HG02840 (cell line): ENCODE measurements around the gene CD8B.
A peak's percentile ranks its signal among the peaks of the same experiment; 100 is the strongest.
"Not testable (repeated sequence)": the region's sequence is repeated elsewhere in the genome, so short reads cannot be mapped to it uniquely, and the experiment has no call there.

Source experiments
- ATAC-seq: cut with Tn5 transposase; IDR thresholded peaks from one replicate; pipeline ENCODE4 v1.9.1; 2021; ENCODE audit warnings: mild to moderate bottlenecking, moderate library complexity, moderate number of reproducible peaks; ENCODE audit not compliant: unreplicated experiment, low FRiP score

The CD8B gene

GRCh38 chr2:86836915-86837695 is 24.6 kb downstream of the CD8B start:
- not testable (repeated sequence) for ATAC-seq

GRCh38 chr2:86835548-86835889 is 26.2 kb downstream of the CD8B start:
- ATAC-seq = not testable (repeated sequence)

DNA sequence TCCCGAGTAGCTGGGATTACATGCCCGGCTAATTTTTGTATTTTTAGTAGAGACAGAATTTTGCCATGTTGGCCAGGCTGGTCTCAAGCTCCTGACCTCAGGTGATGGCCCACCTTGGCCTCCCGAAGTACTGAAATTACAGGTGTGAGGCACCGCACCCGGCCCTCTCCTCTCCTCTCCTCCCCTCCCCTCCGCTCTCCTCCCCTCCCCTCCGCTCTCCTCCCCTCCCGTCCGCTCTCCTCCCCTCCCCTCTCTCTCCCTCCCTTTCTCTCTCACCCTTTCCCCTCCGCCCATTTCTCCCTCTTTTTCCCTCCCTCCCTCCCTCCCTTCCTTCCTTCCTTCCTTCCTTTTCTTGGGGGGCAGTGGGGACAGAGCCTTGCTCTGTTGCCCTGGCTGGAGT is 28.4 kb downstream of the CD8B start:
- no peak for ATAC-seq

DNA sequence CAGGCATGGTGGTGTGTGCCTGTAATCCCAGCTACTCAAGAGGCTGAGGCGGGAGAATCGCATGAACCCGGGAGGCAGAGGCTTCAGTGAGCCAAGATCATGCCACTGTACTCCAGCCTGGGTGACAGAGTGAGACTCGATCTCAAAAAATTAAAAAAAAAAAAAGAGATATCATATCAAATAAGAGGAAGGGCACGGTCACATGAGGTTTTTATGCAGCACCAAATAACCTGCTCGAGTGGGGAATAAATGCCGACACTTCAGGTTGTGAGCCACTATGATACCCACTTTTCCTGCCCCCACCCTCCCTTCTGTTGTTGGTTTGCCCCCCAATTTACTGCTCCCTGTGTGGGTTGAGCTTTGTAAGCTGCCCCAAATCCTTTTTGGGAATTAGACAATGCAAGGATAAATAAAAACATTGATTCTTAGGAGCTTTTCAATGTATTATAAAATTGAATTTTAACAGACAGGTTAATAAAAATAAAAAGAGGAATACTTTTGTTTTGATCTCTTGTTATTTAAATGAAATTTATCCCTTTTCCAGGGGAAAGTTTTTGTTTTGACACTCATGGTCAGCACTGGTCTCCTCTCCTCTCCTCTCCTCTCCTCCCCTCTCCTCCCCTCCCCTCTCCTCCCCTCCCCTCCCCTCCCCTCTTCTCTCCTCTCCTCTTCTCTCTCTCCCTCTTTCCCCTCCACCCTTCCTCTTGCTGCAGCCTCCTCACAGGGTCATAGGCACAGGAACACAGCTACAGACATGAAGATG is 29.2 kb downstream of the CD8B start:
- no peak for ATAC-seq

DNA sequence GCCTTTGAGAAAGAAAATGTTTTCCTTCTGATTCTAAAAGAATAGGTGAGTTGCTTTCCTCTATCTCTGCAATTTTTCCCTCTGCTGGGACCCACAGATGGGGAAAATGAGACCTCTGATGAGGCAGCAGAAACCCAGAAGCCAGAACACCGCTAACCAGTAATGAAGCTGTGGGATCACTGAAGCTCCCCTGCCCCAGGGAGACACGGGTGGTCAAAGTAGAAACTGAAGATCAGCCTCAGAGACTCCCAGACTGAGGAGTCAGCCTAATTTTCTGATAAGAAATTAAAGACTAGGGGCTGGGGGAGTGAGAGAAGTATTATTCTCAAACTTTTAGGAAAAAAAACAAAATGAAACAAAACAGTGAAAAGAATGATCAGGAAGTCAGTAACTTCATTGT is 30.1 kb downstream of the CD8B start:
- no peak for ATAC-seq

- ATAC-seq = no peak
These were observed 34.7 kb downstream of the CD8B start for GRCh38 chr2:86826951-86827350.

GRCh38 chr2:86825693-86826381 is 35.8 kb downstream of the CD8B start:
- no peak for ATAC-seq

- ATAC-seq = no peak
These were observed 36.5 kb downstream of the CD8B start for GRCh38 chr2:86825036-86825692.

DNA sequence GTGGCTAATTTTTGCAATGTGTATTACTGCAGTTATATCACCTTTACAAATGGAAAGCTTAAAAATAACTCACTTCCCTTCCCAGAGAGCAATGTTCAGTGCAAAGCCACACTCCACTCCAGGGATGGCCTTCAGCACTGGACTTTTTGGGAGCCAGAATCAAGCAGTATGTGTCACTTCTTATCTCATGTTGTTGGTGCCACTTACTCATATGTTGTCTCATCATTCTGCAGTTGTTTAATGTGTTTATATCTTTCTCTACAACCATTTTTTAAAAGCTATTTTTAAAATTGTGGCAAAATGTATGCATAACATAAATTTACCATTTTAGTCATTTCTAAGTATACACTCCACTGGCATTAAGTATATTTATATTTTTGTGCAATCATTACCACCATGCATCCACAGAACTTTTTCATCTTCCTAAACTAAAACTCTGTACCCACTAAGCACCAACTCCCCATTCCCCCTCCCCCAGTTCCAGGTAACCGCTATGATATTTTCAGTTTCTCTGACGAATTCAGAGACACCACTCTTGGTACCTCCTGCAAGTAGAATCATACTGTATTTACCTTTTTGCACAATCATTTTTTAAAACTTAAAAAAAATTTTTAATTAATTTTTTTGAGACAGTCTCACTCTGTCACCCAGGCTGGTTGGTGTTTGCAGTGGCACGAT is 38.9 kb downstream of the CD8B start:
- ATAC-seq = no peak

GRCh38 chr2:86821842-86822241 is 39.8 kb downstream of the CD8B start:
- ATAC-seq = no peak

DNA sequence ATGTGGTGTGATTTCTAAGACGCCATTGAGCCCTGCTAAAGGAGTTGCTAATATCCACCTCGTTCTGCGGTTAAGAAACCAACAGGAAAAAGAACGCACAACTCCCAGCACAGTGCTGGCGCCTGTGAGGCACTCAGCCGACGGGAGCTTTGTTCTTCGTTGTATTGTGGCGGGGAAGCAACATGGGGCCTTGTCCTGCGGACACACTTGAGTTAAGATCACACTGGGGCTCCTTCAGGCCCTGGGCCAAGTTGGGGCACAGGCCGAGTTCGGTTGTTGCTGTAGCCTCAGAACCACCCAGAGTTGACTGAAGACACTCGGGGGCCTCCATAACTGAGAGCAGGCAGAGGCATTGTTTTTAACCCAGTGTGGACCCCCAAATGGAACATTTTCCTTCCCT is 40.4 kb downstream of the CD8B start:
- no peak for ATAC-seq

DNA sequence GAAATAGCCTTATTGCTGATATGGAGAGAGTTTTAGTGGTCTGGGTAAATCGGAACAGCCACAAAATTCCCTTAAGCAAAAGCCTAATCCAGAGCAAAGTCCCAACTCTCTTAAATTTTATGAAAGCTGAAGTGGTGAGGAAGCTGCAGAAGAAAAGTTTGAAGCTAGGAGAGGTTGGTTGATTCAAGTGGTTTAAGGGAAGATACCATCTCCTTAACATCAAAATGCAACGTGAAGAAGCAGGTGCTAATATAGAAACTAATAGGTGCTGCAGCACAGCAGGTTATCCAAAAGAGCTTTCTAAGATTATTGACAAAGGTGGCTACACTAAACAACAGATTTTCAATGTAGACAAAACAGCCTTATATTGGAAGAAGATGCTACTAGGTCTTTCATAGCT is 42.7 kb downstream of the CD8B start:
- no peak for ATAC-seq

- no peak for ATAC-seq
These were observed 43.4 kb downstream of the CD8B start for GRCh38 chr2:86818114-86818801.

DNA sequence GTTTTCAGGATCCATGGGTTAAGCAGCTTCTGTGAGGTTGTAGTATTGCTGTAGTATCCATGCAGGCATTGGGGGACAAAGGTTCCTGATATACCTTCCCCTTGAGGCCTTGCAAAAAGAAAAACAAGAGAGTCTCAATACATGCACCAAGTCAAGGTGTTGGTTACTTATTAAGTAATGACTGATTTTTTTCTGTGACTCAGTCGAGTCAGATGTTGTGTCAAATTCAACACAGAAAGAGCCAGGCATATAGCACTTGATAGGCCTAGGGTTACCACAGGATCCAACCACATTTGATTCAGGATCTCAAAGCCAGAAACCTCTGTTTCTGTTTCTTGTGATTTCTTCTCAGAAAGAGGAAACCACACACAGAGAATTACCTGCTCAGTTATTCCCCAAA is 46.1 kb downstream of the CD8B start:
- no peak for ATAC-seq

GRCh38 chr2:86809481-86810121 is 52.1 kb downstream of the CD8B start:
- no peak for ATAC-seq

- ATAC-seq = peak; percentile 69
These were observed 53.1 kb downstream of the CD8B start for GRCh38 chr2:86808315-86809161.

DNA sequence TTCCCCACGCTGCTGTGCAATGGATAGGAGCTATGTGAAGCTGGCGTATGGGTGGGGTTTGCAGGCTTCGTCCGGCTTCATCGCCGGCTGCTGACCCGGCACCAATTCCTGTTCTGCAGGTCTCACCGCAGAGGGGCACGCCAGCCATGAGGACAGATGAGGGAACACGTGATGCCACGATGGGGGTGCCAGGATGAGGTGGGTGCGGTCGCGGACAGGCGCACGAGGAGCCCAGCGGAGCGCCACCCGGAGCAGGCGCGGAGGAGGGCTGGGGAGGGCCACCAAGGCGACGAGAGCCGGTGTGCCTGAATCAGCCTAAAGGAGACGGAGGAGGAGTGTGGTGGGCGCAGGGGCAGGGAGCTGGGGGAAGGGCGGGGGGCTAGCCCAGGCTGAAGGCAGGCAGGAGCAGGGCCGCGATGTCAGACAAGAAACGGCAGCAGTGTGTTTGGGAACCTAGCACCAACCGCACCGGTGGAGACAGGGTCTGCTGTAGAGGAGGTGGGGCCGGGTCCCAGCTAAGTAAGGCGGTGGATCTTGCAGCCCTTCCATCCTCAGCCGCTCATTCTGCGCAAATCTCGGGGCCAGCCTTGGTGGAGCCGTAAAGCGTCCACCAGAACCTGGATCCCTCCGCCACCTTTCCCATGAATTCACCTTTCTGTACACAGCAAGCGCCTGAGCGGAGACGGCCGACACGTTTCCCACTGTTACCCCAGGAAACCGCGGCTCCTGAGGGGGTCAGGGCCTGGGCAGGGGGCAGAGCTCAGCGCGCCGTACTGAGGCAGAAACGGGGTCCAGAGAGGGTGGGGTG is 54.0 kb downstream of the CD8B start:
- no peak for ATAC-seq

DNA sequence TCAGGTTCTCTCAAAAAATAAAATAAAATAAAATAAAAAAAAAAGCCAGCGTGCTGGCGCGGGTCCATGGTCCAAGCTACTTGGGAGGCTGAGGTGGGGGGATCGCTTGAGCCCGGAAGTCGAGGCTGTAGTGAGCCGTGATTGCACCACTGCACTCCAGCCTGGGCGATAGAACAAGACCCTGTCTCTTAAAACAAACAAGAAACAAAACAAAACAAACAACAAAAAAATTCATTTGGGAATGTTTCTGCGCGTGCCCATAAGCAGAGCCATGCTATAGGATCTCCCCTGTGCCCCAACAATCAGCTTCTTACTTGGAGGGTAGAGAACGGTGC is 54.6 kb downstream of the CD8B start:
- ATAC-seq = no peak
